BE2C (cell line): Measurements from ENCODE around the gene SBF1.

Experiments
- DNase-seq: peaks from one replicate; pipeline ENCODE4 v3.0.0-alpha.2; 2020
- H3K27me3 ChIP-seq: fragments of 250-450 bp; sonication (Bioruptor Pico); 2 replicates; pipeline ENCODE4 v1.5.1; 2020; ENCODE audit warnings: mild to moderate bottlenecking
- H3K36me3 ChIP-seq: fragments of 250-450 bp; sonication (Bioruptor Pico); 2 replicates; pipeline ENCODE4 v1.5.1; 2020; ENCODE audit warnings: mild to moderate bottlenecking
- H3K4me1 ChIP-seq: fragments of 250-450 bp; sonication (Bioruptor Pico); 2 replicates; pipeline ENCODE4 v1.5.1; 2020
- H3K4me3 ChIP-seq: 2 replicates; pipeline ENCODE4 v1.5.1; 2011; ENCODE audit warnings: low read depth, low read length
- H3K9me3 ChIP-seq: fragments of 250-450 bp; sonication (Bioruptor Pico); 2 replicates; pipeline ENCODE4 v1.5.1; 2020
- CTCF ChIP-seq: IDR thresholded peaks from 2 replicates; pipeline ENCODE4 v1.5.1; 2012; ENCODE audit warnings: mild to moderate bottlenecking, low read depth, low read length

Gene SBF1

GRCh38 chr22:50490531-50491308 is 15.9 kb upstream of the SBF1 start:
- no peaks in the 10 kb centered on the region for H3K27me3 ChIP-seq
- TF ChIP-seq CTCF, result no peak
- DNase-seq, result peak; percentile 42

GRCh38 chr22:50489363-50490243 is 14.8 kb upstream of the SBF1 start:
- H3K27me3 ChIP-seq, result no peaks in the 10 kb centered on the region
- no peak overlapping the region for H3K4me3 ChIP-seq
- no peaks in the 10 kb centered on the region for H3K9me3 ChIP-seq
- DNase-seq, result peak; percentile 20
- peaks cover 4% of the 10 kb centered on the region for H3K4me1 ChIP-seq
- no peak for TF ChIP-seq CTCF
- no peaks in the 10 kb centered on the region for H3K36me3 ChIP-seq

More at GRCh38 chr22:50490531-50491308, 15.9 kb upstream of the SBF1 start:
- Histone ChIP-seq H3K9me3 (no peaks in the 10 kb centered on the region), H3K36me3 (no peaks in the 10 kb centered on the region), H3K4me1 (no peaks in the 10 kb centered on the region; the same call in 1 of the 2 replicates), H3K4me3 (no peak overlapping the region)

GRCh38 chr22:50488886-50489285 is 14.1 kb upstream of the SBF1 start:
- no peak for DNase-seq
- Histone ChIP-seq H3K36me3 (no peaks in the 10 kb centered on the region), H3K27me3 (no peaks in the 10 kb centered on the region), H3K4me1 (peaks cover 4% of the 10 kb centered on the region), H3K4me3 (no peak overlapping the region), H3K9me3 (no peaks in the 10 kb centered on the region)
- TF ChIP-seq CTCF, result no peak

DNA sequence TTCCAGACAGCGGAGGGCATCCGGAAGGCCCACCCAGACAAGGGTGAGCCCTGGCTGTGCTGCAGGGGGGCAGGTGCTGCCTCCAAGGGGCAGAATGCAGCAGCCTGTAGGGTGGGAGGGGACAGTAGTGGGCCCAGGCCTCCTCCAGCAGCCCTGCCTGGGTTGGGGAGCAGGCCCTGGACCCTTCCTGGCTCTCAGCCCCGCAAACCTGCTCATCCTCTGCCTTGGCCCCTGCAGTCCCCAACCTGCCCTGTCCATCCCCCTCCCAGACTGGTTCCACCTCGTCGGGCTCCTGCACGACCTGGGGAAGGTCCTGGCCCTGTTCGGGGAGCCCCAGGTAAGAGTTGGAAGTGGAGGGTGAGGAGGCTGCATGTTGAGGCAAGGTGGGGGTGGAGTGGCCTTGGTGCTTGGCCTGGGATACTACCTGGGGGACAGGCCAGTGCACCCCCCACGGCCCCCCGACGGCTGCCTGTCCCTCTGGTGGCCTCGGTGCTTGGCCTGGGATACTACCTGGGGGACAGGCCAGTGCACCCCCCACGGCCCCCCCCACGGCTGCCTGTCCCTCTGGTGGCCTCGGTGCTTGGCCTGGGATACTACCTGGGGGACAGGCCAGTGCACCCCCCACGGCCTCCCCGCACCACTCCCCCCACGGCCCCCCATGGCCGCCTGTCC is 13.3 kb upstream of the SBF1 start:
- H3K27me3 ChIP-seq, result no peaks in the 10 kb centered on the region
- H3K4me1 ChIP-seq, result peaks cover 4% of the 10 kb centered on the region
- H3K36me3 ChIP-seq, result no peaks in the 10 kb centered on the region
- TF ChIP-seq CTCF, result no peak
- H3K4me3 ChIP-seq, result no peak overlapping the region
- no peaks in the 10 kb centered on the region for H3K9me3 ChIP-seq
- DNase-seq, result no peak

DNA sequence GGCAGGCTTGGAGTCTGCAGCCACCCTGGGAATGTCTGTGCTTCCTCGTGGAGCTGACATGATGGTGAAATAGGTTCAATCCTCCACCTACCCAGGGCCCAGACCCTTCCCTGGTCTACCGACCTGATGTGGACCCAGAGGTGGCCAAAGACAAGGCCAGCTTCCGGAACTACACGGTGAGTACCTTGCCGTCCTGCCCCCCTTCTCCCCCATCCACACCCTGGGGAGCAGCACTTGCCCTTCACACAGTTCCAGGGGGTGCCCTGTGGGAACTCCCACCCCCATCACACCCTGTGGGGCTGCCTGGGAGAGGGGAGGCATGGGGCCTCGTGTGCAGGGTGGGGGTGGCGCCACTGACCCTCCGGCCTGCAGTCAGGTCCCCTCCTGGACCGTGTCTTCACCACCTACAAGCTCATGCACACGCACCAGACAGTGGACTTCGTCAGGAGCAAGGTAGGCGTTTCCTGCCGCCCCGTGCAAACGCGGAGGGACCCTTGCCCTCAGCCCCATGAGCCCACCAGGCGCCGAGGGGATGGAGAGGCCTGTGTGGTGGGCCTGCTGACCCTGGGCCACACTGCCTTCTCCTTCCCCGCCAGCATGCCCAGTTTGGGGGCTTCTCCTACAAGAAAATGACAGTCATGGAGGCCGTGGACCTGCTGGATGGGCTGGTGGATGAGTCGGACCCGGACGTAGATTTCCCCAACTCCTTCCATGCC is 12.6 kb upstream of the SBF1 start:
- no peak overlapping the region for H3K4me3 ChIP-seq
- no peaks in the 10 kb centered on the region for H3K9me3 ChIP-seq
- H3K4me1 ChIP-seq, result peaks cover 4% of the 10 kb centered on the region
- peak; percentile 6 for DNase-seq
- TF ChIP-seq CTCF, result no peak
- H3K36me3 ChIP-seq, result no peaks in the 10 kb centered on the region
- H3K27me3 ChIP-seq, result no peaks in the 10 kb centered on the region
